ENCODE results near the gene OSBP2. TPM values are rescaled to one million over a fixed set of nuclear protein-coding genes. Genes with fewer than 3 reads are reported as not detected.
A peak's percentile ranks its signal among the peaks of the same experiment; 100 is the strongest.

OSBP2 gene
- total RNA-seq, 1 donor from 2014 or later = 12.0 TPM

- intact Hi-C loops (cut with DNase I) = no loop called here
These were observed 90.9 kb downstream of the OSBP2 start for GRCh38 chr22:30785527-30785926.

GRCh38 chr22:30790366-30790765 is 95.7 kb downstream of the OSBP2 start:
- no peak for DNase-seq (ENCODE audit: low spot score)
- no peak for ATAC-seq
- intact Hi-C loops (cut with DNase I) = no loop called here

More at GRCh38 chr22:30785527-30785926, 90.9 kb downstream of the OSBP2 start:
- ATAC-seq (no peak), DNase-seq (ENCODE audit: low spot score) (no peak)

- intact Hi-C loops (cut with DNase I) = no loop called here
- DNase-seq (ENCODE audit: low spot score) (no peak), ATAC-seq (no peak)
These were observed 97.8 kb downstream of the OSBP2 start for GRCh38 chr22:30792456-30792855.

GRCh38 chr22:30795118-30795517 is 100.4 kb downstream of the OSBP2 start:
- ATAC-seq = no peak
- intact Hi-C loops (cut with DNase I) = no loop called here

GRCh38 chr22:30801695-30802094 is 107.0 kb downstream of the OSBP2 start:
- DNase-seq (ENCODE audit: low spot score) = no peak
- intact Hi-C loops (cut with DNase I) = no loop called here
- no peak for ATAC-seq

More at GRCh38 chr22:30795118-30795517, 100.4 kb downstream of the OSBP2 start:
- DNase-seq (ENCODE audit: low spot score) = no peak

GRCh38 chr22:30802202-30803166 is 107.8 kb downstream of the OSBP2 start:
- intact Hi-C loops (cut with DNase I) = no loop called here
- peak; percentile 100 for ATAC-seq
- peak; percentile 83 for DNase-seq (ENCODE audit: low spot score)

GRCh38 chr22:30803679-30804078 is 109.0 kb downstream of the OSBP2 start:
- DNase-seq (ENCODE audit: low spot score) = no peak
- no peak for ATAC-seq
- intact Hi-C loops (cut with DNase I) = no loop called here

GRCh38 chr22:30804626-30805025 is 110.0 kb downstream of the OSBP2 start:
- DNase-seq (ENCODE audit: low spot score) (no peak), ATAC-seq (no peak)
- intact Hi-C loops (cut with DNase I) = no loop called here

GRCh38 chr22:30806391-30806861 is 111.8 kb downstream of the OSBP2 start:
- no peak for ATAC-seq
- DNase-seq (ENCODE audit: low spot score) = no peak
- intact Hi-C loops (cut with DNase I) = no loop called here

GRCh38 chr22:30809086-30809485 is 114.4 kb downstream of the OSBP2 start:
- ATAC-seq = no peak
- DNase-seq (ENCODE audit: low spot score) = no peak
- intact Hi-C loops (cut with DNase I) = no loop called here

GRCh38 chr22:30810105-30810504 is 115.4 kb downstream of the OSBP2 start:
- ATAC-seq = no peak

GRCh38 chr22:30813936-30814335 is 119.3 kb downstream of the OSBP2 start:
- ATAC-seq = no peak
- intact Hi-C loops (cut with DNase I) = no loop called here
- no peak for DNase-seq (ENCODE audit: low spot score)

More at GRCh38 chr22:30810105-30810504, 115.4 kb downstream of the OSBP2 start:
- intact Hi-C loops (cut with DNase I) = no loop called here
- DNase-seq (ENCODE audit: low spot score) = no peak

GRCh38 chr22:30816413-30816812 is 121.7 kb downstream of the OSBP2 start:
- DNase-seq (ENCODE audit: low spot score) = no peak
- intact Hi-C loops (cut with DNase I) = no loop called here

GRCh38 chr22:30821381-30821780 is 126.7 kb downstream of the OSBP2 start:
- ATAC-seq (no peak), DNase-seq (ENCODE audit: low spot score) (no peak)
- intact Hi-C loops (cut with DNase I) = no loop called here

More at GRCh38 chr22:30816413-30816812, 121.7 kb downstream of the OSBP2 start:
- ATAC-seq = no peak

- intact Hi-C loops (cut with DNase I) = no loop called here
- DNase-seq (ENCODE audit: low spot score) (no peak), ATAC-seq (no peak)
These were observed 127.2 kb downstream of the OSBP2 start for GRCh38 chr22:30821863-30822215.

- DNase-seq (ENCODE audit: low spot score) (no peak), ATAC-seq (no peak)
- intact Hi-C loops (cut with DNase I) = no loop called here
These were observed 127.7 kb downstream of the OSBP2 start for GRCh38 chr22:30822216-30823014.

GRCh38 chr22:30823015-30823370 is 128.3 kb downstream of the OSBP2 start:
- no peak for DNase-seq (ENCODE audit: low spot score)
- intact Hi-C loops (cut with DNase I) = no loop called here
- no peak for ATAC-seq

- ATAC-seq = no peak
- no peak for DNase-seq (ENCODE audit: low spot score)
- intact Hi-C loops (cut with DNase I) = no loop called here
These were observed 129.4 kb downstream of the OSBP2 start for GRCh38 chr22:30824096-30824495.

GRCh38 chr22:30824711-30825110 is 130.0 kb downstream of the OSBP2 start:
- ATAC-seq = no peak
- intact Hi-C loops (cut with DNase I) = no loop called here
- no peak for DNase-seq (ENCODE audit: low spot score)
